Body of pancreas (tissue), 4 donors: ENCODE data around the gene GPR17. TPM values are rescaled to one million over a fixed set of nuclear protein-coding genes. Genes with fewer than 3 reads are reported as not detected.

Experiments
- ATAC-seq: fragments of 150-250 bp; one replicate; pipeline ENCODE4 v1.9.1; 2016
- DNase-seq, 4 donors: peaks; one replicate each; pipeline ENCODE4 v3.0.0-alpha.2; 2019
- H3K27ac ChIP-seq, 4 donors: fragments of 200-600 bp; sonication (generic); 1 replicate in 3 of 4; 2 replicates in 1 of 4; pipeline versions ENCODE4 v1.5.1 to v1.6.1; 2016 to 2019; ENCODE audit warnings: mild to moderate bottlenecking in 1 of 4, mixed read lengths in 1 of 4, moderate library complexity in 1 of 4
- H3K27me3 ChIP-seq, 2 donors: fragments of 200-600 bp; sonication (generic); one replicate each; pipeline ENCODE4 v1.6.0; 2016; ENCODE audit warnings: mild to moderate bottlenecking in 1 of 2
- H3K36me3 ChIP-seq, 2 donors: fragments of 200-600 bp; sonication (generic); replicated peaks in 1 of 2; 2 replicates each; pipeline ENCODE4 v1.5.1; 2016; ENCODE audit warnings: low read depth in 2 of 2; ENCODE audit not compliant: insufficient read depth in 1 of 2
- H3K4me1 ChIP-seq: fragments of 200-600 bp; sonication (generic); one replicate; pipeline ENCODE4 v1.6.0; 2016
- H3K4me3 ChIP-seq, 2 donors: fragments of 200-600 bp; sonication (generic); 1 replicate in 1 of 2; 2 replicates in 1 of 2; pipeline ENCODE4 v1.5.1; 2016 to 2019
- H3K9me3 ChIP-seq, 3 donors: fragments of 200-600 bp; sonication (generic); 1 replicate in 2 of 3; 2 replicates in 1 of 3; pipeline ENCODE4 v1.5.1; 2016
- POLR2A ChIP-seq, 3 donors: fragments of 450-650 bp; IDR thresholded peaks; one replicate each; pipeline ENCODE4 v1.6.1; 2016; ENCODE audit warnings: antibody characterized with exemption in 3 of 3, mild to moderate bottlenecking in 2 of 3
- WGBS, 2 donors: methylation state at CpG; one replicate each; pipeline ENCODE4 v1.1.5; 2017; 5-methylcytosine and 5-hydroxymethylcytosine counted together
- intact Hi-C: fragments of 100-400 bp; cut with DNase I; formaldehyde crosslinking; loops from one replicate; pipeline ENCODE4 v1.15.1; 2023
- total RNA-seq, 2 donors: library from RNA; depleted of rRNA; stranded (reverse); fragments of >200 nt; gene quantifications; one replicate each; pipeline ENCODE4 v1.1.0, GENCODE V29; 2016
- TF ChIP-seq, protein P1 (sequence below), 7 experiments: fragments of 450-650 bp in 4 of 7; fragments of 200-600 bp in 3 of 7; sonication (generic) in 3 of 7; IDR thresholded peaks; one replicate each; pipeline ENCODE4 v1.5.1; 2016 to 2019; ENCODE audit warnings: antibody characterized with exemption in 7 of 7

The GPR17 gene
- total RNA-seq, 2 donors from 2014 or later, result 0.26 TPM; not detected in 1

- no peak overlapping the region for H3K4me3 ChIP-seq
- TF ChIP-seq POLR2A (IDR thresholded peaks at IDR 0.05), result no peak
- TF ChIP-seq, protein P1, sequence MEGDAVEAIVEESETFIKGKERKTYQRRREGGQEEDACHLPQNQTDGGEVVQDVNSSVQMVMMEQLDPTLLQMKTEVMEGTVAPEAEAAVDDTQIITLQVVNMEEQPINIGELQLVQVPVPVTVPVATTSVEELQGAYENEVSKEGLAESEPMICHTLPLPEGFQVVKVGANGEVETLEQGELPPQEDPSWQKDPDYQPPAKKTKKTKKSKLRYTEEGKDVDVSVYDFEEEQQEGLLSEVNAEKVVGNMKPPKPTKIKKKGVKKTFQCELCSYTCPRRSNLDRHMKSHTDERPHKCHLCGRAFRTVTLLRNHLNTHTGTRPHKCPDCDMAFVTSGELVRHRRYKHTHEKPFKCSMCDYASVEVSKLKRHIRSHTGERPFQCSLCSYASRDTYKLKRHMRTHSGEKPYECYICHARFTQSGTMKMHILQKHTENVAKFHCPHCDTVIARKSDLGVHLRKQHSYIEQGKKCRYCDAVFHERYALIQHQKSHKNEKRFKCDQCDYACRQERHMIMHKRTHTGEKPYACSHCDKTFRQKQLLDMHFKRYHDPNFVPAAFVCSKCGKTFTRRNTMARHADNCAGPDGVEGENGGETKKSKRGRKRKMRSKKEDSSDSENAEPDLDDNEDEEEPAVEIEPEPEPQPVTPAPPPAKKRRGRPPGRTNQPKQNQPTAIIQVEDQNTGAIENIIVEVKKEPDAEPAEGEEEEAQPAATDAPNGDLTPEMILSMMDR (IDR thresholded peaks at IDR 0.05), result no peak
- DNase-seq (no peak), ATAC-seq (no peak)
- peaks cover 0 to 6% of the 10 kb centered on the region in 2 donors for H3K27me3 ChIP-seq
- H3K27ac ChIP-seq, result no peak overlapping the region
- H3K36me3 ChIP-seq, result no peaks in the 10 kb centered on the region
- H3K9me3 ChIP-seq, result no peaks in the 10 kb centered on the region
- peaks cover 4% of the 10 kb centered on the region for H3K4me1 ChIP-seq
- 75 to 78% methylated on average over 7 of the region's 7 CpGs for WGBS, 2 donors
- intact Hi-C loops, result no loop called here
Measured at GRCh38 chr2:127669056-127669455, 23.1 kb downstream of the GPR17 start.

DNA sequence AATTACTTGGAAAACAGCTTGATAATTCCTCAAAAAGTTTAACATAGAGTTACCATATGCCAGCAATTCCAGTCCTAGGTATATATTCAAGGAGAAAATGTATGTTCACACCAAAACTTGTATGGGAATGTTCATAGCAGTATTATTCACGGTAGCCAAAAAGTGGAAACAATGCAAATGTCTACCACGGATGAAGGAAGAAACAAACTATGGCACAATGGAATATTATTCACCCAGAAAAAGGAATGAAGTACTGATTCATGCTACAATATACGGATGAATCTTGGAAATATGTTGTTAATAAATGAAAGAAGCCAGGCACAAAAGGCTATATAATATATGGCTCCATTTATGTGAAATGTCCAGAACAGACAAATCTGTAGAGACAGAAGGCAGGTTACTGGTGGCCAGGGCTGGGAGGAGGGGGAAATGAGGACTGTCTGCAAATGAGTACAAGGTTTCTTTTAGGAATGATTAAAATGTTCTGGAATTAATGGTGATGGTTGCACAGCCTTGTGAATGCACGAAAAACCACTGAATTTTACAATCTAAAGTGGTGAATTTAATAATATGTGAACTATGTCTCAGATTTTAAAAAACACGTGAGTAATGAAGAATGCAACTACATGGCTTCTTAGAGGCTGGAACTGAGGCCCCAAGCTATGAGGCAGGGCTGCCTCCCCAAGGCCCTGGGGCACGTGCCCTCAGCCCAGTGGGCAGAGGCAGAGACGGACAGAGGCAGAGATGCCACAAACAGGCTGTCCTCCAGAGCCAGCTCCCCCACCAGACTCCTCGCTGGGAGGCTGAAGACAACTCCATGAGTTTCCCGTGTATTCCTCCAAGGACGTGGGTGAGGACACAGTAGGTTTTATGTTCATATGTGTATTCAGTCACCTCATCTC, 24.4 kb downstream of the GPR17 start:
- Histone ChIP-seq H3K27me3 (no peaks in the 10 kb centered on the region), H3K4me3 (no peak overlapping the region), H3K9me3 (no peaks in the 10 kb centered on the region), H3K4me1 (peaks cover 5% of the 10 kb centered on the region), H3K27ac (no peak overlapping the region), H3K36me3 (no peaks in the 10 kb centered on the region)
- intact Hi-C loops, result no loop called here
- DNase-seq, result no peak
- 68% methylated on average over 9 to 10 of the region's 10 CpGs for WGBS, 2 donors
- no peak for ATAC-seq
- TF ChIP-seq POLR2A (IDR thresholded peaks at IDR 0.05), result no peak
- TF ChIP-seq, protein P1 (IDR thresholded peaks at IDR 0.05), result no peak

DNA sequence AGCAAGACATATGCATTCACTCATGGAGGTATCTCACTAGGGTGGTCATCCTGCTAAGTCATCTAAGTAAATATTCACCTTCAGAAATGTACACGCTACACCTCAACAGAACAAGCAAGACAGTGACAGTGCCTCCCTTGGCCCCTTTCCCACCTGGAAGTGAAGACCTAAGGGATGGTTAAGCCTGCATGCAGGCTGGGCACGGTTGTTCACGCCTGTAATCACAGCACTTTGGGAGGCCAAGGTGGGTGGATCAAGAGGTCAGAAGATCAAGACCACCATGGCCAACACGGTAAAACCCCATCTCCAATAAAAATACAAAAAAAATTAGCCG, 25.0 kb downstream of the GPR17 start:
- TF ChIP-seq POLR2A (IDR thresholded peaks at IDR 0.05), result no peak
- TF ChIP-seq, protein P1 (IDR thresholded peaks at IDR 0.05), result no peak
- H3K4me1 ChIP-seq, result peaks cover 10% of the 10 kb centered on the region
- H3K9me3 ChIP-seq, result no peaks in the 10 kb centered on the region
- no peak for DNase-seq
- 70 to 76% methylated on average over 5 of the region's 5 CpGs for WGBS, 2 donors
- H3K27ac ChIP-seq, result no peak overlapping the region
- intact Hi-C loops, result no loop called here
- H3K4me3 ChIP-seq, result no peak overlapping the region
- no peak for ATAC-seq
- H3K36me3 ChIP-seq, result no peaks in the 10 kb centered on the region
- H3K27me3 ChIP-seq, result peaks cover 0 to 5% of the 10 kb centered on the region in 2 donors

DNA sequence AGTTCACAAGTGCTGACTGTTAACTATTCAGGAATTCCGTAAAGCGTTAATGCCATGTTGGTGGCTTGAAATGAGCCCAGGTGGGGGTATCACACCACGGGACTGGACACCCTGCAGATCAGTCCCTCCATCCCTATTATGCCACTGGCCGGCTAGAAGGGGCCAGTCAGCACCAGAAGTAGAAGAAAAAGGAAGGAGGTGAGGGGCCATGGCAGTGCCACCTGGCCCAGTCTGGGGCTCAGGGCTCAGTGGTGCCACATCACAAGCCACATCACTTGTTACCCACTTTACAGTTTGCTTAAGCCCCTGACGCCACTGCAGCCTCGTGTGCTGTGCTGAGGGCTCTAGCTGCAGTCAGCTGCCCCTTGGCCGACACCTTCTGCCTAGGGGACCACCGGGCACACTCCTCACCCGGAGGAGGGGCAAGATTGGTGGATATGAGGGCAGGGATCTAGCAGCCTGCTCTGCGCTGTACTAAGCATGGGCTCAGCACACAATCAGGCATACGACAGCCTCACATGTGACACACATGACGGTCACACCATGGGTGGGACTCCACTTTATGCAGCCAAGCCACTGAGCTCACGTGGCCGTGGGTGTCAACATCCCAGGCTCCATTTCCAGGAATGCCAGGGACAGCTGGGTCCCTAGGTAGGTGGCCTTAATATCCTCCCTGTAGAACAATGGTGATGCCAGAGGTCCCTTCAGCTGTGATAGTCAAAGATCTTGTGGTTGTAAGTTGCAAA, 25.8 kb downstream of the GPR17 start:
- peak in 1 of 4 donors; percentile 0 for DNase-seq
- H3K4me1 ChIP-seq, result peaks cover 13% of the 10 kb centered on the region
- WGBS, 2 donors, result 66 to 69% methylated on average over 8 to 14 of the region's 14 CpGs
- H3K27me3 ChIP-seq, result peaks cover 0 to 6% of the 10 kb centered on the region in 2 donors
- no peaks in the 10 kb centered on the region for H3K36me3 ChIP-seq
- H3K27ac ChIP-seq, result no peak overlapping the region
- ATAC-seq, result no peak
- H3K9me3 ChIP-seq, result no peaks in the 10 kb centered on the region
- intact Hi-C loops, result no loop called here
- no peak for TF ChIP-seq POLR2A (IDR thresholded peaks at IDR 0.05)
- TF ChIP-seq, protein P1 (IDR thresholded peaks at IDR 0.05), result no peak
- no peak overlapping the region for H3K4me3 ChIP-seq
